MCF 10A (cell line): ENCODE data around the gene TOR4A. TPM values are rescaled to one million over a fixed set of nuclear protein-coding genes. Genes with fewer than 3 reads are reported as not detected.

Experiments
- BruUV-seq: library from RNA; stranded (reverse); fragments of 400-500 nt; replicated peaks from 2 replicates; lab custom pipeline; 2021; lab: Mats Ljungman, UMichigan
- CTCF ChIA-PET: fragments of 300-600 bp; sonication (Branson Sonifier 250); formaldehyde crosslinking; extraction: SDS; loops from one replicate; lab custom pipeline; 2021; ENCODE audit warnings: antibody characterized with exemption, inconsistent platforms; lab: Yijun Ruan, JAX
- POLR2A ChIA-PET: fragments of 300-600, 350-650 bp; sonication (Branson Sonifier 250); formaldehyde crosslinking; extraction: SDS; loops from one replicate; lab custom pipeline; 2020; ENCODE audit warnings: antibody characterized with exemption, inconsistent platforms; lab: Yijun Ruan, JAX
- DNase-seq: peaks from one replicate; pipeline ENCODE4 v3.0.0-alpha.2; 2018; ENCODE audit not compliant: unreplicated experiment
- H3K27ac Mint-ChIP-seq: one replicate; pipeline ENCODE4 v1.8.0; 2022; ENCODE audit warnings: mild to moderate bottlenecking, low read depth, mixed read lengths; ENCODE audit not compliant: unreplicated experiment
- H3K27me3 Mint-ChIP-seq: one replicate; pipeline ENCODE4 v1.8.0; 2022; ENCODE audit warnings: mixed read lengths; ENCODE audit not compliant: insufficient read depth, unreplicated experiment
- H3K36me3 Mint-ChIP-seq: one replicate; pipeline ENCODE4 v1.8.0; 2022; ENCODE audit warnings: mild to moderate bottlenecking, moderate library complexity, mixed read lengths; ENCODE audit not compliant: insufficient read depth, unreplicated experiment
- H3K4me1 Mint-ChIP-seq: one replicate; pipeline ENCODE4 v1.8.0; 2022; ENCODE audit warnings: mixed read lengths; ENCODE audit not compliant: insufficient read depth, unreplicated experiment
- H3K4me3 Mint-ChIP-seq: one replicate; pipeline ENCODE4 v1.8.0; 2022; ENCODE audit warnings: mild to moderate bottlenecking, moderate library complexity, mixed read lengths; ENCODE audit not compliant: unreplicated experiment
- H3K9me3 Mint-ChIP-seq: one replicate; pipeline ENCODE4 v1.8.0; 2022; ENCODE audit warnings: mixed read lengths; ENCODE audit not compliant: unreplicated experiment
- CTCF ChIP-seq: fragments of 200-600 bp; IDR thresholded peaks from one replicate; pipeline ENCODE4 v1.8.0; 2022; ENCODE audit warnings: antibody characterized with exemption, mild to moderate bottlenecking; ENCODE audit not compliant: unreplicated experiment
- intact Hi-C: fragments of 100-400 bp; cut with micrococcal nuclease; formaldehyde crosslinking; loops from 2 replicates; pipeline ENCODE4 v1.14.1; 2022
- total RNA-seq: library from RNA; stranded (reverse); gene quantifications from 2 replicates; pipeline ENCODE4 v1.2.3, GENCODE V29; 2022

Gene TOR4A
- total RNA-seq, 1 experiment from 2014 or later = 21.9 TPM

GRCh38 chr9:137302449-137303150 lies 25.1 kb downstream of the TOR4A start:
- no TSS peak for BruUV-seq
- H3K27me3 Mint-ChIP-seq = no peaks in the 10 kb centered on the region
- no peak overlapping the region for H3K27ac Mint-ChIP-seq
- peak; percentile 73 for TF ChIP-seq CTCF
- intact Hi-C loops = loop anchor here (5.0 kb wide), 1 partner anchor 120 kb away; the partner anchor contains the start of genes EXD3 and NOXA1
- no peak overlapping the region for H3K4me3 Mint-ChIP-seq
- CTCF ChIA-PET = interaction anchor here (0.5 to 0.7 kb wide), 3 partner anchors 16 to 274 kb away, joined by 3 to 4 read pairs (median 3); no protein-coding TSS in a partner anchor
- peaks cover 12% of the 10 kb centered on the region for H3K36me3 Mint-ChIP-seq
- DNase-seq = no peak
- H3K9me3 Mint-ChIP-seq = no peaks in the 10 kb centered on the region
- POLR2A ChIA-PET = interaction anchor here (0.6 to 1.5 kb wide), 3 partner anchors 9 to 57 kb away, joined by 3 to 6 read pairs (median 5); partner anchors contain the start of gene NELFB
- no peaks in the 10 kb centered on the region for H3K4me1 Mint-ChIP-seq

- DNase-seq = no peak
- Mint-ChIP-seq H3K27ac (no peak overlapping the region), H3K27me3 (no peaks in the 10 kb centered on the region), H3K36me3 (peaks cover 12% of the 10 kb centered on the region), H3K9me3 (no peaks in the 10 kb centered on the region), H3K4me3 (no peak overlapping the region), H3K4me1 (no peaks in the 10 kb centered on the region)
- no peak for TF ChIP-seq CTCF
- ChIA-PET POLR2A (interaction anchor here (1.5 to 2.0 kb wide), 2 partner anchors 49 to 119 kb away, joined by 5 read pairs; partner anchors contain the start of genes EXD3 and NELFB), CTCF (interaction anchor here (0.6 to 0.7 kb wide), 3 partner anchors 20 to 232 kb away, joined by 3 to 4 read pairs (median 3); no protein-coding TSS in a partner anchor)
- intact Hi-C loops = loop anchor here (5.0 kb wide), 1 partner anchor 119 kb away; the partner anchor contains the start of genes EXD3 and NOXA1
- no TSS peak for BruUV-seq
Observed at GRCh38 chr9:137303151-137303892, 25.8 kb downstream of the TOR4A start.

- BruUV-seq = no TSS peak
- CTCF ChIA-PET = interaction anchor here (0.6 to 1.2 kb wide), 4 partner anchors 7 to 231 kb away, joined by 3 to 4 read pairs (median 3); no protein-coding TSS in a partner anchor
- intact Hi-C loops = loop anchor here (5.0 kb wide), 1 partner anchor 118 kb away; the partner anchor contains the start of genes EXD3 and NOXA1
Observed at GRCh38 chr9:137303893-137304382, 26.4 kb downstream of the TOR4A start.

More at GRCh38 chr9:137303893-137304382, 26.4 kb downstream of the TOR4A start:
- Mint-ChIP-seq H3K4me1 (no peaks in the 10 kb centered on the region), H3K27me3 (no peaks in the 10 kb centered on the region), H3K9me3 (no peaks in the 10 kb centered on the region), H3K4me3 (no peak overlapping the region), H3K36me3 (peaks cover 10% of the 10 kb centered on the region), H3K27ac (no peak overlapping the region)
- TF ChIP-seq CTCF = no peak
- DNase-seq = no peak
- POLR2A ChIA-PET = interaction anchor here (1.5 to 2.0 kb wide), 2 partner anchors 49 to 119 kb away, joined by 5 read pairs; partner anchors contain the start of genes EXD3 and NELFB
